WTC11 (cell line): ENCODE results near the gene MTLN.
"Not testable (repeated sequence)": the region's sequence is repeated elsewhere in the genome, so short reads cannot be mapped to it uniquely, and the experiment has no call there.

Source experiments
- NFE2L1 ChIP-seq: sonication (generic); formaldehyde crosslinking; IDR thresholded peaks from 2 replicates; pipeline ENCODE4 v1.8.1; 2023; ENCODE audit warnings: missing genetic modification reagents
- SP1 ChIP-seq: sonication (generic); formaldehyde crosslinking; conservative IDR thresholded peaks from 2 replicates; pipeline ENCODE4 v1.8.1; 2022; ENCODE audit warnings: missing genetic modification reagents
- TF ChIP-seq, protein P1 (sequence below): fragments of 200-600 bp; IDR thresholded peaks from 2 replicates; pipeline ENCODE4 v1.8.0; 2022; ENCODE audit warnings: antibody characterized with exemption
- TF ChIP-seq, protein P2 (sequence below): sonication (generic); formaldehyde crosslinking; conservative IDR thresholded peaks from 2 replicates; pipeline ENCODE4 v1.8.1; 2023; ENCODE audit warnings: mild to moderate bottlenecking, low read depth, missing genetic modification reagents, moderate library complexity

DNA sequence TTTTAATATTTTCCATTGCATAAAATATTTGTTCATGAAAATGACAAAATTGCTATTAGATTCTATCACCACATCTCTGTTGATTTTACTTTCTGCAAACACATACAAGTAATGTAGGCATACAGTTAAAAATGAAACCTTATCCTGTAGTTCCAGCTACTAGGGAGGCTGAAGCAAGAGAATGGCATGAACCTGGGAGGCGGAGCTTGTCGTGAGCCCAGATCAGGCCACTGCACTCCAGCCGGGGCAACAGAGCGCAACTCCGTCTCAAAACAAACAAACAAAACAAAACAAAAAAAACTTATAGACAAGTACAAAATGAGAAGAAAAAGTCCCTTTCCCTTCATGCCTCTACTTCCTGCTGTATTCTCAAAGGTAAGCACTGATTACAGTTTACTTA is 22.2 kb upstream of the MTLN start:
- TF ChIP-seq, protein P1, sequence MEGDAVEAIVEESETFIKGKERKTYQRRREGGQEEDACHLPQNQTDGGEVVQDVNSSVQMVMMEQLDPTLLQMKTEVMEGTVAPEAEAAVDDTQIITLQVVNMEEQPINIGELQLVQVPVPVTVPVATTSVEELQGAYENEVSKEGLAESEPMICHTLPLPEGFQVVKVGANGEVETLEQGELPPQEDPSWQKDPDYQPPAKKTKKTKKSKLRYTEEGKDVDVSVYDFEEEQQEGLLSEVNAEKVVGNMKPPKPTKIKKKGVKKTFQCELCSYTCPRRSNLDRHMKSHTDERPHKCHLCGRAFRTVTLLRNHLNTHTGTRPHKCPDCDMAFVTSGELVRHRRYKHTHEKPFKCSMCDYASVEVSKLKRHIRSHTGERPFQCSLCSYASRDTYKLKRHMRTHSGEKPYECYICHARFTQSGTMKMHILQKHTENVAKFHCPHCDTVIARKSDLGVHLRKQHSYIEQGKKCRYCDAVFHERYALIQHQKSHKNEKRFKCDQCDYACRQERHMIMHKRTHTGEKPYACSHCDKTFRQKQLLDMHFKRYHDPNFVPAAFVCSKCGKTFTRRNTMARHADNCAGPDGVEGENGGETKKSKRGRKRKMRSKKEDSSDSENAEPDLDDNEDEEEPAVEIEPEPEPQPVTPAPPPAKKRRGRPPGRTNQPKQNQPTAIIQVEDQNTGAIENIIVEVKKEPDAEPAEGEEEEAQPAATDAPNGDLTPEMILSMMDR = not testable (repeated sequence)
- not testable (repeated sequence) for TF ChIP-seq NFE2L1, SP1 (CRISPR knock-in tag)
- TF ChIP-seq, protein P2, sequence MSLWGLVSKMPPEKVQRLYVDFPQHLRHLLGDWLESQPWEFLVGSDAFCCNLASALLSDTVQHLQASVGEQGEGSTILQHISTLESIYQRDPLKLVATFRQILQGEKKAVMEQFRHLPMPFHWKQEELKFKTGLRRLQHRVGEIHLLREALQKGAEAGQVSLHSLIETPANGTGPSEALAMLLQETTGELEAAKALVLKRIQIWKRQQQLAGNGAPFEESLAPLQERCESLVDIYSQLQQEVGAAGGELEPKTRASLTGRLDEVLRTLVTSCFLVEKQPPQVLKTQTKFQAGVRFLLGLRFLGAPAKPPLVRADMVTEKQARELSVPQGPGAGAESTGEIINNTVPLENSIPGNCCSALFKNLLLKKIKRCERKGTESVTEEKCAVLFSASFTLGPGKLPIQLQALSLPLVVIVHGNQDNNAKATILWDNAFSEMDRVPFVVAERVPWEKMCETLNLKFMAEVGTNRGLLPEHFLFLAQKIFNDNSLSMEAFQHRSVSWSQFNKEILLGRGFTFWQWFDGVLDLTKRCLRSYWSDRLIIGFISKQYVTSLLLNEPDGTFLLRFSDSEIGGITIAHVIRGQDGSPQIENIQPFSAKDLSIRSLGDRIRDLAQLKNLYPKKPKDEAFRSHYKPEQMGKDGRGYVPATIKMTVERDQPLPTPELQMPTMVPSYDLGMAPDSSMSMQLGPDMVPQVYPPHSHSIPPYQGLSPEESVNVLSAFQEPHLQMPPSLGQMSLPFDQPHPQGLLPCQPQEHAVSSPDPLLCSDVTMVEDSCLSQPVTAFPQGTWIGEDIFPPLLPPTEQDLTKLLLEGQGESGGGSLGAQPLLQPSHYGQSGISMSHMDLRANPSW (CRISPR knock-in tag) = not testable (repeated sequence)
